Thoracic aorta (tissue), 2 donors: ENCODE measurements around the gene RPH3AL. TPM values are rescaled to one million over a fixed set of nuclear protein-coding genes. Genes with fewer than 3 reads are reported as not detected.

Experiments used
- ATAC-seq: fragments of 150-250 bp; one replicate; pipeline ENCODE4 v1.8.0; 2017; ENCODE audit warnings: low read depth; ENCODE audit not compliant: insufficient number of reproducible peaks, low FRiP score
- DNase-seq: peaks from one replicate; pipeline ENCODE4 v3.0.0-alpha.2; 2020; ENCODE audit warnings: low spot score
- H3K27ac ChIP-seq, 2 donors: fragments of 200-600 bp; sonication (generic); 1 replicate in 1 of 2; 2 replicates in 1 of 2; pipeline ENCODE4 v1.5.1; 2016; ENCODE audit warnings: mild to moderate bottlenecking in 2 of 2, moderate library complexity in 2 of 2
- H3K27me3 ChIP-seq: fragments of 200-600 bp; sonication (generic); replicated peaks from 2 replicates; pipeline ENCODE4 v1.6.0; 2016; ENCODE audit warnings: mild to moderate bottlenecking; ENCODE audit not compliant: insufficient read depth
- H3K36me3 ChIP-seq: fragments of 200-600 bp; sonication (generic); one replicate; pipeline ENCODE4 v1.5.1; 2016
- H3K4me1 ChIP-seq, 2 donors: fragments of 200-600 bp; sonication (generic); 1 replicate in 1 of 2; 2 replicates in 1 of 2; pipeline versions ENCODE4 v1.5.1 to v1.6.0; 2016; ENCODE audit warnings: low read depth in 2 of 2, mild to moderate bottlenecking in 1 of 2; ENCODE audit not compliant: control insufficient read depth in 1 of 2
- H3K4me3 ChIP-seq: fragments of 200-600 bp; sonication (generic); 2 replicates; pipeline ENCODE4 v1.5.1; 2016; ENCODE audit warnings: mild to moderate bottlenecking
- H3K9me3 ChIP-seq: fragments of 200-600 bp; sonication (generic); 2 replicates; pipeline ENCODE4 v1.5.1; 2016
- total RNA-seq, 2 donors: library from RNA; depleted of rRNA; stranded (reverse); fragments of >200 nt; gene quantifications; one replicate each; pipeline versions ENCODE4 v1.1.0 to v1.2.3, GENCODE V29; 2016
- TF ChIP-seq, protein P1 (sequence below): fragments of 200-600 bp; sonication (generic); IDR thresholded peaks from one replicate; pipeline ENCODE4 v1.5.1; 2019; ENCODE audit warnings: antibody characterized with exemption

RPH3AL gene
- total RNA-seq, 2 donors from 2014 or later: 6.5 to 33.1 TPM

GRCh38 chr17:291587-291986 is 61.0 kb downstream of the RPH3AL start:
- Histone ChIP-seq H3K27ac (no peak overlapping the region), H3K4me1 (no peaks in the 10 kb centered on the region), H3K27me3 (no peaks in the 10 kb centered on the region), H3K4me3 (no peak overlapping the region), H3K9me3 (no peaks in the 10 kb centered on the region), H3K36me3 (no peaks in the 10 kb centered on the region)
- TF ChIP-seq, protein P1, sequence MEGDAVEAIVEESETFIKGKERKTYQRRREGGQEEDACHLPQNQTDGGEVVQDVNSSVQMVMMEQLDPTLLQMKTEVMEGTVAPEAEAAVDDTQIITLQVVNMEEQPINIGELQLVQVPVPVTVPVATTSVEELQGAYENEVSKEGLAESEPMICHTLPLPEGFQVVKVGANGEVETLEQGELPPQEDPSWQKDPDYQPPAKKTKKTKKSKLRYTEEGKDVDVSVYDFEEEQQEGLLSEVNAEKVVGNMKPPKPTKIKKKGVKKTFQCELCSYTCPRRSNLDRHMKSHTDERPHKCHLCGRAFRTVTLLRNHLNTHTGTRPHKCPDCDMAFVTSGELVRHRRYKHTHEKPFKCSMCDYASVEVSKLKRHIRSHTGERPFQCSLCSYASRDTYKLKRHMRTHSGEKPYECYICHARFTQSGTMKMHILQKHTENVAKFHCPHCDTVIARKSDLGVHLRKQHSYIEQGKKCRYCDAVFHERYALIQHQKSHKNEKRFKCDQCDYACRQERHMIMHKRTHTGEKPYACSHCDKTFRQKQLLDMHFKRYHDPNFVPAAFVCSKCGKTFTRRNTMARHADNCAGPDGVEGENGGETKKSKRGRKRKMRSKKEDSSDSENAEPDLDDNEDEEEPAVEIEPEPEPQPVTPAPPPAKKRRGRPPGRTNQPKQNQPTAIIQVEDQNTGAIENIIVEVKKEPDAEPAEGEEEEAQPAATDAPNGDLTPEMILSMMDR: no peak
- DNase-seq: no peak
- no peak for ATAC-seq

DNA sequence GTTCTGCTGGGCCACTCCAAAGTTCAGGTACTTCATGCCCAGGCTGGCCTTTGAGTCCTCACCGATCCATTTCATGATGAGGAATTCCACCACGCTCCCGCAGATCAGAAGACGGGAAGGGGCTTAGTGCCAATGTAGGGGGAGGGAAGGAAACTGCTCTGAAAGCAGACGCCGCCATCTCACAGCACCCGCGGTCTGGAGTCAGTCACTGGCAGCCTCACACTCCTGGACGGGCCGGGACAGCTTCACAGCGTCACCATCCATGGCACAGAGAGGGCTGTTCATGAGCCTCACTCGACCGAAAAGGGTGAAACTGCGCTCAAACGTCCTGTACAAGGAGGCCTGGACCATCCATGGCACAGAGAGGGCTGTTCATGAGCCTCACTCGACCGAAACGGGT is 62.0 kb downstream of the RPH3AL start:
- ATAC-seq (no peak), DNase-seq (no peak)
- no peaks in the 10 kb centered on the region for H3K36me3 ChIP-seq
- TF ChIP-seq, protein P1: no peak
- no peak overlapping the region for H3K27ac ChIP-seq
- H3K9me3 ChIP-seq: no peaks in the 10 kb centered on the region
- H3K27me3 ChIP-seq: no peaks in the 10 kb centered on the region
- no peak overlapping the region for H3K4me3 ChIP-seq
- H3K4me1 ChIP-seq: no peaks in the 10 kb centered on the region

DNA sequence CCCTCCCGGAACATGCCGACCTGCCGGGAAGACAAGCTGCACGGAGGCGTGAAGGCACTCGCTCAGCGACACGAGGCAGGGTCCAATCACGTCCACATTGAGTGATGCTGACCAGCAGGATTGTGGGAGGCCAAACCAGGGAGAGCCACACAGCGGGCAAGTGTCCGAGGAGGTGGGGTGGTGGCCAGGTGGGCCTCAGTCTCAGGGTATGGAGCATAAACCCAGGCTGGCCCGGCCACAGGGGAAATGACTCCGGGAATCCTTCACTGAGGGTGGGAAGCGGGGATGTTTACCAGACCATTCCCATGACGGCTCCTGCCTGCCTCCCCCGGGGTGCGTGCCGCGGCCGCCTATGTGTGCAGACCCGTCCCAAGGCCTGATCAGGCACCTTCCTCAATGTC is 62.5 kb downstream of the RPH3AL start:
- Histone ChIP-seq H3K27me3 (no peaks in the 10 kb centered on the region), H3K36me3 (no peaks in the 10 kb centered on the region), H3K27ac (no peak overlapping the region), H3K4me3 (no peak overlapping the region), H3K4me1 (no peaks in the 10 kb centered on the region), H3K9me3 (no peaks in the 10 kb centered on the region)
- ATAC-seq: no peak
- DNase-seq: no peak
- TF ChIP-seq, protein P1: no peak

GRCh38 chr17:289409-289808 is 63.2 kb downstream of the RPH3AL start:
- Histone ChIP-seq H3K36me3 (no peaks in the 10 kb centered on the region), H3K4me3 (no peak overlapping the region), H3K27ac (no peak overlapping the region), H3K27me3 (no peaks in the 10 kb centered on the region), H3K4me1 (no peaks in the 10 kb centered on the region), H3K9me3 (no peaks in the 10 kb centered on the region)
- no peak for DNase-seq
- no peak for ATAC-seq
- TF ChIP-seq, protein P1: no peak

GRCh38 chr17:288802-289356 is 63.7 kb downstream of the RPH3AL start:
- H3K4me3 ChIP-seq: no peak overlapping the region

More at GRCh38 chr17:288802-289356, 63.7 kb downstream of the RPH3AL start:
- H3K9me3 ChIP-seq: no peaks in the 10 kb centered on the region
- no peaks in the 10 kb centered on the region for H3K36me3 ChIP-seq
- ATAC-seq: no peak
- TF ChIP-seq, protein P1: no peak
- DNase-seq: no peak
- H3K4me1 ChIP-seq: no peaks in the 10 kb centered on the region
- H3K27me3 ChIP-seq: no peaks in the 10 kb centered on the region
- no peak overlapping the region for H3K27ac ChIP-seq
